ENCODE results near the gene LYRM2.

LYRM2 gene

DNA sequence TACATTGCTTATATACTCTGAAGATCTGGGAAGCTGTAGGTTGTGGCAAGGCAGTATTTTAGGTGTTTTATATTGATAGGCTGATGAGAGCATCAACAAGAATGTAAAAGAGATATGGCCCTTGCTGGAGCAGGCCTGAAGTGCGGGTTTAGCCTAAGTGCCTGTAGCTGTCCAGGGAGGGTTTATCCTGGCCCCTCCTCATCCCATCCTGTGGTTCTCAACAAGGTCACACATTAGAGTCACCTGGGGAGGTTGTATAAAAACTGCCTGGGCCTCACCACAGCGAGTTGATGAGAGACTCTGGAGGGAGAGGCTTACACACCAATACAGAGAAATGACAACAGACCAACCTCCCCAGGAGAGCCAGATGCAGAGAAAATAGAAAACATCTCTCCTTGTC is 48.4 kb downstream of the LYRM2 start:
- no peak for DNase-seq

DNA sequence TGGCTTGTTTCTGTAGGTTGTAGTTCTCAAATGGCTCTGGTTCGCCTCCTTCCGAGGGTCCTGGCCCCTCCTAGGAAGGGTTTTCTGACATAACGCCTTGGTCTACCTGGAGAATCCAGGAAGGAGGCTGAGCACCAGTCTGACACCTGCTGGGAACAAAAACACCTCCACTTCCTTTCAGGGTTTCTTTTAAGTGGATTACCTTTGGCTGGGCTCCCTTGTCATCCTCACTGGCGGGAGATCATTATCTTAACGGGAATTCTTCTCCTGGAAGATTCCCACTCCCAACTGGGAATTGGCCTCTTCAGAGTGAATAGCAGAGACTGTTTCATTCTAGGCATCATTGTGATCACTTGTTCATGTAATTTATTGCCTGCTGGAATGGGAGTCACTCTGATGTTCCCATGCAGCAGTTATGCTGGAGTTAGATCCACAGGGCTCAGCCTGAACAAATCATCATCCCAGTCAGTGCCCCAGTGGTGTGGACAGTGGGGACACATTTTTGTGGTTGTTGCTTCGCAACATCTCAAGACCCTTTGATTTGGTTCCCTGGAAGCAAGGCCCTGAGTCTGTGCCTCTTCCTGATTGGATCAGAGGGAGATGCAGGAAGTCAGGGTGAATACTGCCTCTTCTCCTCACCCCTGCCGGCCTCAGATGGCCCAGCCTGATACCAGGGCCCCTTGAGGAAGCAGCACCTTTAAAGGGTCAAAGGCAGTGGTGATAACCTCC is 49.1 kb downstream of the LYRM2 start:
- no peak for DNase-seq

DNA sequence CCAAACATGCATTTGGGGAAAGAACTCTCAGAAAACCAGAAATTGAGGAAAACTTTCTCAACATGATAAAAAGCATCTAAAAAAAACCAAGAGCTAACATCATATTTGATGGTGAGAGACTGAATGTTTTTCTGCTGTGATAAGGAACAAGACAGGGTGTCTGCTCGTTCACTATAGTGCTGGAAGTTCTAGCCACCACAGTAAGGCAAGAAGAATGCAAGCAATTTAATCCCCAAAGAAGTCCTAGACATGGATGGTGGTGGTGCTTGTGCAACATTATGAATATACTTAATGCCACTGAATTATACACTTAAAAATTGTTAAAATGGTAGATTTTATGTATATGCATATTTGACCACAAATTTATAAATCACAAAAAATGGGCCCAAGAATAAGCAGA is 53.4 kb downstream of the LYRM2 start:
- DNase-seq, result no peak

DNA sequence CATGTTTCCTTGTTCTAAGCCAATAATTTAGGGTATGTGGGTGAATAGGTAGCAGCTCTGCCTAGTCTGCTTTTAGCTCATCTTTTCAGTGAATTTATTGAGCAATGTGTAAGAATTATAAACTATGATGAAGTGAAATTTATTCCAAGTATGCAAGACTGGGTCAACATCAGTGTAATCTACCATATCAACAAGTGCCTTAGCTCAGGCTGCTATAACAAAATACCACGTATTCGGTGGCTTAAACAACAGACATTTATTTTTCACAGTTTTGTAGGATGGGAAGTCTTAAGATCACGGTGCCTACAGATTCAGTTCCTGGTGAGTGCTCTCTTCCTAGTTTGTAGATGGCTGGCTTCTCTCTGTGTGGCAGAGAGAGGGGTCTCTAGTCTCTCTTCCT is 54.0 kb downstream of the LYRM2 start:
- no peak for DNase-seq

DNA sequence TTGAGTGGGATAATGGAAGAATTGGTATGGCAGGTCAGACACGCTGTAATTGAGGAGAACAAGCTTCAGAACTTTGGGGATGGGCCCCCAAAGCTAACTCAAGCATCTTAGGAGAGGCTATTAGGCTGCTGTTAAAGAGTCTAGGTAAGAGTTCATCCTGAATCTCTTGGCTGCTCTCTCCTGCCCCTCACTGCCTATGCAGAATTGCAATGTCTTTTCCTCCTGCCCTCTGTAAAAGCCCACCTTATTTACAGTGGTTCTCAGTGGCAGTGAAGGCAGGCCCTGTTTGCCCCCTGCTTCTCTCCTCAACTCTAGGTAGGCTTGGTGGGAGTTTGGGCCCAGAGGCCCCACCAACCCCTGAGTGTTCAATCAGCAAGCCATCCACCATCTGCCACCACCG is 55.0 kb downstream of the LYRM2 start:
- no peak for DNase-seq

DNA sequence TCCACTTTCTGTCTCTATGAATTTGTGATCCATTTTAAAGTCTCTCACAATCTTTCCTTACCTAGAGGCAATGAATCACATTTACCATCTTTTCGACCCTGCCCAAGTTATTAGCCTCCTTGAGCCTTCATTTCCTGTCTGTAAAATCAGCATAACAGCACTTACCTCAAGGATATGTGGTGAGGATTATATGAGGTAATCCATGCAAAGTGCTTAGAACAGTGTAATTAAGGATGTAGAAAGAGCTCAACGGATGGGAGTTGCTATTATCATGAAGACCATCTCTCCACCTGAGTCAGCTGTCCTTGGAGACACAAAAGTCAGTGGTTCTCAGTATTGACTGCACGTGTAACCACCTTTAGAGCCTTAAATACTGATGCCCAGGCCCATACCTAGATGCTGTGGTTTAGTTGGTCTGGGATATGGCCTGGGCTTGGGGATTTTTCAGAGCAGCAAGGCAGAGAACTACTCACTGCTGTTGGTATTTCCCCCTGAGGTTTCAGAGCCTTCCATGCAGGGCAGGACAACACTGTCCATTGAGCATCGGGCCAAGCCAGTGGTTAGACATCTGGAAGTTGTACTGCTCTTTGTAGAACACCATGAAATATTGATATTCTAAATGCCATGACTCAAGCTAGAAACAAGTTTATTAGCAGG is 55.8 kb downstream of the LYRM2 start:
- no peak for DNase-seq

DNA sequence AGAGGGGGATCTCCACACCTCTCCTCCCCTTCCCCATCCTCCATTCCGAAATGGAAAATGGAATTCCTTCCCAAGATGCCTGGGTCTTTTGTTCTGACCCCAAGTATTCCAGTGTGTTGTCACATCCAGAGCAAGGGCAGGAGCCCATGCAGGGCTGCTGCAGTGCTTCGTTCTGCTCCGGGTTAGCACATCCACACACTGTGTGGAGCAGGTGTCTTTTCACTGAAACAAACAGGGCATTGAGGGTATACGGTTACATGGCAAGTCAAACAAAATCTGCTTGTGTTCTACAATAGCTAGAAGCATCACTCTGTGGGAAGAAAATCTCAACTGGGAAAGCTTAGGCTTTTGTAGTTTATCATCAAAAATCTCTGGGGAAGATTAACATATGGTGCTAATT is 56.9 kb downstream of the LYRM2 start:
- DNase-seq, result no peak

DNA sequence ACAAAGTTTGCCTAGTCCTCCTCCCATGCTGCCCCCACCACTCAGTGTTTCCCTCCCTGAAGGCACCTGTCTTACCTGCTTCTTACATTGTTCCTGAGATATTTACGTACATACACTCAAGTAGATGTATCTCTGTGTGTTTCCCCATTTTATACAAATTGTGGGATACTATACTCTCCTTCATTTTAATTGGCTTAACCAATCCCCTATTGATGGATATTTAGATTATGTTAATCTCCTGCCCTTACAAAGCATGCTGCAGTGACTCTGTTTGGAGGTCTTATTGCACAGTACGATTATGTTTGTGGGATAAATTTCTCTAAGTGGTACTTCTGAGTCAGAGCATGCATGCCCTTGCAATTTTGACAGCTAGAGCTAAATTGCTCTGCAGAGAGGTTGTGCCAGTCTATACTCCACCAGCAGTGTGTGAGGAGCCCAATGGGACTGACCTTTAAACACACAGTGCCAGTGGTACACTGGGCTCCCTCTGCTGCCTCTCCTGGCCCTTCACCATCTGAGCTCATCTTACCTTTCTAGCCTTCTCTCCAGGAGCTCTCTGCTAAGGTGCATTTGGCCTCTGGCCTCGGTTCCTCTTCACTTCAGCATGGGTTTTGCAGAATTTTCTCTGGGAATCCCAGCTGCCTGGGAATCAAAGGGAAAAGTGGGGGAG is 57.4 kb downstream of the LYRM2 start:
- no peak for DNase-seq

DNA sequence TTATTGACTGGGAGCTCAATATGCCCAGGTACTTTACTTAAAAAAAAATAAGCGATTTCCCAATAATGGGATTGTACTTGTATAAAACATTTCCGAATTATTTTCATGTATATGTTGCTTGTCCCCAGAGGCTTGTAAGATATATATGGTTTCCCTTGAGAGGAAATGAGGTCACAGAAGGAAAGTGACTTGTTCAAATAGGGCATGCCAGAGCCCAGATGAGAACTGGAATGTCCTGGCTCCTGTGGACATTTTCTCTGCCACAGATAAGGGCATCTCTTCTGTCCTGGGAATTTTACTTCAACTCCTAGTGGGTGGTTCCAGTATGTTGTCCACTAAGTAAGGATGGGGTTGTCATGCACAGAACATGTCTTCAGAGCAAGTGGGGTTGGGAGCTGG is 63.0 kb downstream of the LYRM2 start:
- DNase-seq, result no peak

DNA sequence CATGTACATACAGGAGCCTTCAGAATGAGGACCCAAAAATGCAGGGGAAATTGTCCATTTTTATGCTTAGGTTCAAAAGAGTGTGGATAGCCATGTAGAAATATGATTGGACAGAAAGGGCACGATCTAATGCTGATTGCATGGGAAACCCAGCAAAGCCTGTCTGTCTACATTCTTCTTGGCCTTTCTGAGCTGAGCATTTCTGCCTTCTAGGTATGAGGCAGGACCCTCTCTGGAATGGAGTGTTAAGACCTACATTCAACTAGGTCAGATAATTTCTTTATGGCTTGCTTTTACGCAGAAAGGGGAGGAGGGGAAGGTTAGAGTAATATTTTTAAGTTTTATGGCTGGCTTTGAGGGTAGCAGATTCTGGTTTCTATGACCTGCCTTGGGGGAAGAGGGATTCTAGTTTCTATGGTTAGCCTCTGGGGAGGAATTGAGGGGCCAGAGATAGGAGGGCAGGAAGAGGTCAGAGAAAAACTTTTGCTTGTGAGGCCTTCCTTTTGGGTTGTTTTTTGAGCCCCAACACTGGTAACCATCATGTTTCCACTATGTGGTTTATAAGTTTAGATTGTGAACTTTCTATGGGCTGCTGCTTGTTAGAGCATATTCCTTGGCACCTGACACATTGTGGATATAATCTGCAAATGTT is 63.5 kb downstream of the LYRM2 start:
- DNase-seq, result no peak

DNA sequence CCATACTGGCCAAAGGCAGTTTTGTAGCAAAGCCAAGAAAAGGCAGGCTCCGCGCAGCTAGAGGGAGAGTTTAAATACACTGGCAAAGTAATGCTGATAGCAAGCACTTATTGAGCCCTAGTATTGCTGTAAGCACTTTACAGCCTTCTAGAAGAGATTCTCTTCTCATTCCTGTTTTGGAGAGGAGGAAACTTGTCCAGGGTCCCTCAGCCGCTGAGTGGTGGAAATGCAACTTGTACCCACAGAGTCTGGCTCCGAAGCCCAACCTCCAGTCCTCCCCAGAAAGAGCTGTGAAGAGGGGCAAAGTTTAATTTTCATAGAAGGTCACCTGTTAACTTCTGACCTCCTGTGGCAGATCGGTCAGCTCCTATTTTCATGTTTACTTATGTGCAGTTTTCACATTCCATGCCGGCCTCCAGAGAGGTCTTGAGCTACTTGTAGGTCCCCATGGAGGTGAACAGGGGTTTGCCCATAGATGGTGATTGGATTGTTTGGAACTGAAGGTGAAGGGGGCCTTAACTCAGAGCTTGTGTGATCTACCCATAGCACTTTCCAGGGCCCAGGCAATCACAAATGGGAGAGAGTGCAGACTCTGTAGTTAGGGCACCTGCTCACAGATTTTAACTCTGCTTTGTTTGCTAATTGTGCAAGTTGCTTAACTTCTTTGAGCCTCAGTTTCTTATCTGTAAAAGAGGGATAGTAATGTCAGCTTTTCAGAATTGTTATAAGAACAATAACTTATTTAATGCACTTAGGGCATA is 70.7 kb downstream of the LYRM2 start:
- DNase-seq, result no peak

DNA sequence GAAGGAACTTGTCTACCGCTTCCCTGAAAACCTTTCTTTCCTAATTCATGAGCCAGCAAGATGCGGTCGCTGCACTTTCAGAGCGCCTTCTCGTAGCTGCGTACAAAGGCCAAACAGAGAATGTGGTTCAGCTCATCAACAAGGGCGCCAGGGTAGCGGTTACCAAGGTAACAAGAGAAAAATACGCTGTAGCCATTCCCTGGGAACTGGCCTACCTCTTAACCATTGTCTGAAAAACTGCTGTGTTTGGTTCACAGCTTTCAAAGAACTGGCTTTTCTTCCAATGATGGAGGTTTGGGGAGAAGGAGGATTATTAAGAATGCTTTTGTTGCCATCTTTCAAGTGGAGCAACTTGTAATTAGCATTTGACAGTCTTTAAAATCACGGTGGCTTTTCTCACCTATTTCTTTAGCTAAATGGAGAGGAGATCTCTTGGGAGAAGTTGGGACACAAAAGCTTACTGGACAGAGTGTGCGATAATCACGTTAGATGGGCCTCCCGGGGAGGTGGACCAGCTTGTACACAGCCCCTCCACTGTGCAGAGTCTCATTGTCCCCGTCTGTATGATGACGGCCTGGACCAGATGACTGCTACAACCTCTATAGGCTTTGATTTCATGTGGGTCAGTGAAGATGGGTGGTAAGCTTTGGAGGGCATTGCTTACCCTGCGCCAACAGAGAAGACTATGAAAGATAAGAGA is 71.5 kb downstream of the LYRM2 start:
- DNase-seq, result no peak

DNA sequence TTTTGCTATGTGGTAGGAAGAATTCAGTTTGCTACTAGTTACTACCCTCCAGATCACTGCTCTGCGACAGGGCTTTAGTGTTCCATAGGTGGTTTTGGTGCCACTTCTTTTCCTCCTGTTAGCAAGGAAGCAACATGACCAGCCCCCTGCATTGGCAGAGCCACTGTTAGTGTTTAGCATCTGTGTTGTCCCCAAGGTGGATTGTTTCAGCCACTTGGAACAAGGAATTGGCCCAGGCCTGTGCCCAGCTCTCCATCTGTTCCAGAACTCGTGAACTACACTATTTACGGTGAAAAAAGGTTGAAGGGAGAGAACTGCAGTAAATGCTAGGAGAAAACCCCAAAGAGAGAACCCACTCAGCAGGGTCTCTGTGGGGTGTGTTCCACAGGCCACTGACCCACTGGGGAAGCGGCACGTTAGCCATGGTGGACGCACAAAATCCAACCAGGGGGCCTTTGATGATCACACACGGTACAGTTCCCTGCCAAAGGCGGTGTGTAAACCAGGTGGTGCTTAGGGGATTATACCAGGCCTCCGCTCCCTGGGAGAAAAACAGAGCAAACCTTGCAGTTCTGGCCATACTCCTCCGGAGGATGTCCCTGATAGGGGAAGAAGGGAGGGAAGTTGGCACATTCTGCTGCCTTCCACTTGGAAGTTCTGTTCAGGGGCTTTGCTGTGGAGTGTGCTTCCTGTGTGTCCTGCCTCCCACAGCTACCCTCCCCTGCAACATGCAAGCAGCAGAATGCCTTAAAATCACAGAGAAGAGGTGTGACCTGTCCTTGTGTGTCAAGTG is 72.3 kb downstream of the LYRM2 start:
- DNase-seq, result no peak

DNA sequence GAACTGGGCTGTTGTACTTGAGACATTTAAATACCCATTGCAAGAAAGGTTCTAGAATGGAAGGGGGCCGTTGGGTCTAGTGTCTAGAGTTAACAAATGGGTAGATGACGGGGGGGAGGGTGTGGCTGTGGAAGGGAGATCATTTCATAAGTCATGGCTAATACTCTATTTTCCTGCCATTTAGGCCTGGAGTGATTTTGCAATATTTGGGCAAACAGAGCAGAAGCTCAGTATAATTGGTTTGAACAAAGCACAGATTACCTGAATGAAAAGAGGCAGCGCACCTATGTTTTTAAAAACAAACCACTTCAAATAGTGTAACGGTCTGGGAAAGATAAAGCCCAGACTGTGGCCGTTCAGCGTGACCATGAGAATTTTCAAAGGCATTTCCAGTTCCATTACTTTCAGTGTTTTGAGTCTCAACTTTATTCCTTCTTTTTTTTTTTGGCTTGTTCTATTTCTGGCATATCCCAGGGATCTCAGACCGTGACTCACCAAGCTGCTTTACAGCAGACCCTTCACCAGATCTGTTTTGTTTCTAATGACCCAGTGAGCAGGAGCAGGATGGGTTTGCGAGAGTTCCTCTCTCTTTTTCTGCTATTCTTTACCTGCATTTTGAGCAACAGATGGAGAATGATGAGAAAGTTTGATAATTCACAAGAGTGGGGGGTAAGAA is 73.7 kb downstream of the LYRM2 start:
- DNase-seq, result no peak

DNA sequence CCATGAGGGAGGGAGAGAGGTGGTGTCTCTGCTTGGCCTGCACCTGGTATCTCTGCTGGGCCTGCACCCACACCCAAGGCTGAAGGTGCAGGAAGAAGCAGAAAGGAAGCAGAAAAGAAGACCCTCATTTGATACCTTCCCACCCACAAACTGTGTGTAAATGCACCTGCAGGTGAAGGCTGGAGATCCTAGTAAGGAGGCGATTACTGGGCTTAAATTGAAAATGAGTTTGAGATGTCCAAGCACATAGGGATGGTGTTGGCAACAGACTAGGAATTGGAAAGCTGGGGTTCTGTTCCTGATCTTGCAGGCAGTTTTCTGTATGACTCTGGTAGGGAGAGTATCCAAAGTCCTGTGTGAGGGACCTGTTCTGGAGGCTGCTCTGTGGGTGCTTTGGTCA is 74.7 kb downstream of the LYRM2 start:
- DNase-seq, result no peak

DNA sequence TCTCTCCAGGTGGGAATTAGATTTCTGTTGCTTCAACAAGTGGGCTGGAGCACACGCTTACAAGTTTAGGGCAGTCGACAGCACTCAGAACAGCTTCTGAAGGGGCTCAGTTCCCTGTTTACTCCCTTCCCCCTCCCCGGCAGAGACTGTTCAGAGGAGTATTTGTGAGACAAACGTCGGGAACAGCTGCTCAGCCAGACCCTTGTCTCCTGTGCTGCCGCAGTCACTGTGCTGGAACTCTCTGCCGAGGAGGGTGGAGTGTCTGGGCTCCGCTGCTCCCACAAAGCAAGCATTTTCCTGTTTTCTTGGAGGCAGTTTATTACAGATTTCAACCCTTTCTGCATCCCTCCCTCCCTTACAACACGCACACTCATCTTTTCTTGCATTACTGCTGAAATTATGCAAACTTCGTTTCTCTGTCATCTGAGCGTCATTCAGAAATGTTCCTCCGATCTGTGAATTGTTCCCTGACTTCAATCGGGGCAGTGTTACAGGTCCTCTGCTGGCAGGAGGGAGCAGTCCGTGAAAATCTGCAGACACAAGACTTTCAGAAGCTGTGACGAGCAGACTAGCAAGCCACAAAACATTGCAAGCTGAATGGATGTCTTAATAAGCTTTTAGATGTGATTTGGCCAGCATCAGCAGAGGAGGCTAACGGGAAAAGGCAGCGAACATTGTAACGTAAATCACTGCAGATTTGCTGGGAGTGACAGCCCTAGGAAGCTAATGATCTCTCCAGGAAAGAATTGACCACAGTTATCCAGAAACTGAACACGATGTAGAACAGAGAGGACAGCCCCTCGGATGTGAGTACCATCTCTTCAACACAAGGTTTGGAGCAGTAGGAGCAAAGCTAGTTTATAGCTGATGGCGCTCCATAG is 76.2 kb downstream of the LYRM2 start:
- DNase-seq, result no peak

DNA sequence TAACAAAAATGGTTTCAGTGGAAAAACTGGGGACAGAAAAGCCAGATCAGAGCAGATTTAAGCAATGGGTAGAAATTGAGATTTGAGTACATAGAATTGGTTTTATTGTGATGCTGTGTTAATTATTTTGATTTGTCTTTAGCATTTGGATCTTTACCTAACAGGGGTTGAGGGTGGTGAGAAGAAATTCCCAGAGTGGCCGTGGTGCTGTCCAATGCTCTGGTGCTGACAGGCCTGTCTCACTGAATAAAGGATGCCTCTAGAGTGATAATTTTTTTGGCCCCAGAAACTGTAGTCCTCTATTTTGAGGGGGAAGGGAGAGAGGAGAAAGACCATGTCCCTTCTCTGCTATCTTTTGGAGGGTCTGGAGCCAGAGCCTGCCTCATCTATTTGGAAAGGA is 79.1 kb downstream of the LYRM2 start:
- no peak for DNase-seq

DNA sequence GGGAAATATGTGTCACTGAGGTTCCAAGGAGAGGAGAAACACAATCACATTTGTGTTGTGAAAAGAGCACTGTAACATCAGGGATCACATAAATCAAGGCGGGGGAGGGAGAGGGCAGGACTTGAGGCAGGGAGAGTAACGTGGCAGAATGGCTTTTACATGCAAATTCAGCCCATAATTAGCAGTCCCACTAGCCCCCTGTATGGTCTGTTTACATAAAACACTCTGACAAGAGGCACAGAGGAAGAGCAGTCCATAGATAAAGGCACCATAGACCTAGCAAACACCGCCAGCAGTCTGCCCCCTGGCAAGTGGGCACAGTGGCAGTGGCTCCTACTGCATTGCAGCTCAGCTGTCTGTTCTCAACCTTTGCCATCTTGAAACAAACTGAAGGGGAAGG is 82.7 kb downstream of the LYRM2 start:
- no peak for DNase-seq

DNA sequence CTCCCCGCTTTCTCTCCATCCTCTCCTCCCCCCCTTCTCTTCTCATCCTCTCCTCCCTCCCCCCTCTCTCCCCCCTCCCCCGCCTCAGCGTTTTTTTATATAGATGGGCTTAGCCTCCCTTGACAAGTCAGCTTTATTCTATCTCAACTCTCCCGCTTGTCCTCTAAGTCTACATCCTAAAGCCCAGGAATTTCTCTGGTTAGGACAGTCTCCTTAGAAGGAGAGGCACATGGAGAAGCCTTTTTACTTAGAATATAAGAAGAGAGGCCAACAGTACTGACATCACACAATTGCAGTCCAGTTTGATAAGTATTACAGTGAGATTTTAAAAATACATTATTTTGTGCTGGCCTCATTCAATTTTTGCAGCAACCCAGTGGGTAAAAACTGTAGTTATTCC is 83.5 kb downstream of the LYRM2 start:
- DNase-seq, result no peak

DNA sequence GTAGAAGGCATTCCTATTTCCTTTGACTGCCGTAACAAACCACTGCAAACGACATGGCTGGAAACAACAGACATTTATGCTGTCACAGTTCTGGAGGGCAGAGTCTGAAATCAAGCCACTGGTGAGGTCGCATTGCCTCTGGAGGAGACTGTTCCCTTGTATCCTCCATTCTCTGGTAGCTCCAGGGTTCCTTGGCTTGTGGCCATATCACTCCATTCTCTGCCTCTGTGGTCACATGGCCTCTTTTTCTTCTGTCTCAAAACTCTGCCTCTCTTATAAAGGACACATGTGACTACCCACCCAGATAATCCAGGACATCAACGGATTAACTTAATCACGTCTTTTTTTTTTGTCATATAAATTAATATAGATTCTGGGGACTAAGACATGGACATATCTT is 84.4 kb downstream of the LYRM2 start:
- no peak for DNase-seq
